CD4-positive, alpha-beta T cell treated with Interferon alpha-2 for 1 hour (primary cell): ENCODE measurements around the gene UBAP2L.

ENCODE experiments used
- DNase-seq, 2 donors: peaks; one replicate each; pipeline ENCODE4 v3.0.0-alpha.2; 2020 to 2022

Gene UBAP2L

DNA sequence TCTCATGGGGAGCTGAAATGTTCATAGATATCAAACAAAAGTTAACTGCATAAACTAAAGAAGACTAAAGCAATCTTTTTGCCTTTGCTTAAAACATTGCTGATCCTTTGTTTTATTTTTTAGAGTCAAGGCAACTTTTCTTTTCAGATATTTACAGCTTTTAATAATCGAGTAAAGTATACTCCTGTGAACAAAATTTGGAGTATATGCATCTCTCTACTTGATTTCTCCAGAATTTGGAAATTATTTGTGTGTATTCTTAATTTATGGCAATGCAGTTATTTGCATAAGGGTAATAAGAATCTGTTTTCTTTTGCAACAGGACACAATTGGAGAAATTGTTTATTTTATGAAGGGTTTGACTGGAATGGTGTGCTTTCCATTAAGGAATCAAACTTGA, 95.9 kb downstream of the UBAP2L start:
- no peak for DNase-seq

DNA sequence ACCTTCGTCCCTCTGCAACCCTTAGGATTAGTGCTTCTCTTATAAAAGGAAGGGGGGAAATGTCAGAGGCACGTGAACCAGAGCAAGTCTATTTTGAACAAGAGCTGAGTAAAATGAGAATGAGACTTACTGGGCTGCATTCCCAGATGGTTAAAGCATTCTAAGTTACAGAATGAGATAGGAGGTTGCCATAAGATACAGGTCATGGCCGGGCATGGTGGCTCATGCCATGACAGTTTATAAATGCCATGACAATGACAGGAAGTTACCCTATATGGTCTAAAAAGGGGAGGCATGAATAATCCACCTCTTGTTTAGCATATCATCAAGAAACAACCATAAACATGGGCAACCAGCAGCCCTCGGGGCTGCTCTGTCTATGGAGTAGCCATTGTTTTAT, 97.6 kb downstream of the UBAP2L start:
- no peak for DNase-seq
